Cardiac muscle cell (in vitro differentiated cells and primary cell): ENCODE results near the gene MBNL1. TPM values are rescaled to one million over a fixed set of nuclear protein-coding genes. Genes with fewer than 3 reads are reported as not detected.

Source experiments
- DNase-seq, 2 donors: peaks; one replicate each; pipeline versions ENCODE4 v3.0.0 to v3.0.0-alpha.2; 2010 to 2017; ENCODE audit warnings: low read depth in 1 of 2, low spot score in 1 of 2
- H3K27ac ChIP-seq: fragments of 200-600 bp; sonication (generic); 2 replicates; pipeline ENCODE4 v1.5.1; 2016
- H3K27me3 ChIP-seq: fragments of 200-600 bp; sonication (generic); 2 replicates; pipeline ENCODE4 v1.6.0; 2016; ENCODE audit warnings: control low read depth
- H3K36me3 ChIP-seq: fragments of 200-600 bp; sonication (generic); 2 replicates; pipeline ENCODE4 v1.5.1; 2016; ENCODE audit warnings: control low read depth
- H3K4me1 ChIP-seq: fragments of 200-600 bp; sonication (generic); 2 replicates; pipeline ENCODE4 v1.8.1; 2017; ENCODE audit warnings: low read depth, mild to moderate bottlenecking, mixed run types
- H3K4me3 ChIP-seq: fragments of 200-600 bp; sonication (generic); 2 replicates; pipeline ENCODE4 v1.5.1; 2016; ENCODE audit warnings: mild to moderate bottlenecking
- H3K9me3 ChIP-seq: fragments of 200-600 bp; sonication (generic); 2 replicates; pipeline ENCODE4 v1.5.1; 2017; ENCODE audit warnings: low read depth, mild to moderate bottlenecking, control low read depth
- polyA plus RNA-seq: library from polyadenylated mRNA; unstranded; fragments of >200 nt; fragmentation: Nextera tagmentation; extraction: Ambion mirVana; gene quantifications from 2 replicates; pipeline ENCODE4 v1.2.1, GENCODE V29; 2016
- total RNA-seq: library from RNA; depleted of rRNA; stranded (reverse); fragments of >200 nt; gene quantifications from 2 replicates; pipeline ENCODE4 v1.2.3, GENCODE V29; 2016
- TF ChIP-seq, protein P1 (sequence below): IDR thresholded peaks from 2 replicates; pipeline ENCODE4 v1.5.1; 2012; ENCODE audit warnings: low read depth, mild to moderate bottlenecking, low read length

Gene MBNL1
- total and polyA plus RNA-seq, 2 experiments from 2014 or later, result 18.1 to 75.1 TPM

DNA sequence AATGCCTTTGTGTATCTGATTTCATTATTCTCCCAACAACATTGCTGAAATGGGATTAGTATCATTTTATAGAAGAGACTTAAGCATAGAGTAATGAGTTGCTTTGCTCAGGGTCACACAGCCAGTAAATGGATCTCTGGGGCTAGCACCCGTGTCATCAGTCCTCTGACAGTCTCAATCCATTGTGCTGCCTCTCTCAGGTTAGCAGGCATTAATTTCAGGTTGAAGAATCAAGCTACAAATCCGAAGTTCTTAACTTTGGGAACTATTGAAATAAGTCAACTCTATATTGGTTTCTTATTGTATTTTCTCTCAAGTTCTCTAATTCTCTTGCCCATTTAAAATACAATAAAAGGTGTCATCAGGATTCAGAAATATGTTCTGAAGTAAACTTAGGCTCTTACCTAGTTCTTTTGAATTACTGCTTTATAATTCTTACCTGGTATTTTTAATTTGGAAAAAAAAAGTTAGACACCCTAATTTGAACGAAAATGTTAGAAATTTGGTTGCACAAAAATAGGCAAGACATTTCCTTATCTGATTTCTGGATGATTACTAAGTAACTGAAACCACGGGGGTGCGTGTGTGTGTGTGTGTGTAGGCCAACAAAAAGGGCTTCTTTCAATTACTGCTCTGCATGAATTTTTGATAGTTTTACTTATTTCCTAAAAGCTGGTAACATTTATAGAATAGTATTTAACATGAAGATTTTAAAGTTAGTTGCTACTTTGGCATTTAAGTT lies 189.8 kb downstream of the MBNL1 start:
- Histone ChIP-seq H3K4me3 (no peak overlapping the region), H3K36me3 (peaks cover 36% of the 10 kb centered on the region), H3K27me3 (no peaks in the 10 kb centered on the region), H3K27ac (no peak overlapping the region), H3K4me1 (no peaks in the 10 kb centered on the region), H3K9me3 (no peaks in the 10 kb centered on the region)
- TF ChIP-seq, protein P1, sequence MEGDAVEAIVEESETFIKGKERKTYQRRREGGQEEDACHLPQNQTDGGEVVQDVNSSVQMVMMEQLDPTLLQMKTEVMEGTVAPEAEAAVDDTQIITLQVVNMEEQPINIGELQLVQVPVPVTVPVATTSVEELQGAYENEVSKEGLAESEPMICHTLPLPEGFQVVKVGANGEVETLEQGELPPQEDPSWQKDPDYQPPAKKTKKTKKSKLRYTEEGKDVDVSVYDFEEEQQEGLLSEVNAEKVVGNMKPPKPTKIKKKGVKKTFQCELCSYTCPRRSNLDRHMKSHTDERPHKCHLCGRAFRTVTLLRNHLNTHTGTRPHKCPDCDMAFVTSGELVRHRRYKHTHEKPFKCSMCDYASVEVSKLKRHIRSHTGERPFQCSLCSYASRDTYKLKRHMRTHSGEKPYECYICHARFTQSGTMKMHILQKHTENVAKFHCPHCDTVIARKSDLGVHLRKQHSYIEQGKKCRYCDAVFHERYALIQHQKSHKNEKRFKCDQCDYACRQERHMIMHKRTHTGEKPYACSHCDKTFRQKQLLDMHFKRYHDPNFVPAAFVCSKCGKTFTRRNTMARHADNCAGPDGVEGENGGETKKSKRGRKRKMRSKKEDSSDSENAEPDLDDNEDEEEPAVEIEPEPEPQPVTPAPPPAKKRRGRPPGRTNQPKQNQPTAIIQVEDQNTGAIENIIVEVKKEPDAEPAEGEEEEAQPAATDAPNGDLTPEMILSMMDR, result no peak
- DNase-seq, result peak in 1 of 2 donors; percentile 40

DNA sequence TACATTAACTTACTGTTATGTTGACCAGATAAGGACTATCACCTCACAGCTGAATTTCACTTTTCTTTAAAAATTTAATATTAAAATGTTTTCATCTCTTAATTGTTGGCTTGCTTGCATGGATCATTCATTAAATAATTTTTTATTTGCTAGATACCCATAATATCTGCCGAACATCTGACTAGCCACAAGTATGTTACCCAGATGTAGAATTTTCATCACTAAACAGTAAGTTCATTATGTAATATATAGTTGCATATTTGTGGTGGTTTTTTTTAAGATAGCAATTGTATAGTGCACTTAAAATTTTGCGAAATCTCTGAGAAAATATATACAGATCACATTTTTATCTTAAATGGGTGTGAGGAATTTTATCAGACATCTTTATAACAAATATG lies 190.4 kb downstream of the MBNL1 start:
- Histone ChIP-seq H3K9me3 (no peaks in the 10 kb centered on the region), H3K27me3 (no peaks in the 10 kb centered on the region), H3K36me3 (peaks cover 34% of the 10 kb centered on the region), H3K4me3 (no peak overlapping the region), H3K4me1 (peaks cover under 1% of the 10 kb centered on the region), H3K27ac (no peak overlapping the region)
- peak in 1 of 2 donors; percentile 32 for DNase-seq
- TF ChIP-seq, protein P1, result no peak

DNA sequence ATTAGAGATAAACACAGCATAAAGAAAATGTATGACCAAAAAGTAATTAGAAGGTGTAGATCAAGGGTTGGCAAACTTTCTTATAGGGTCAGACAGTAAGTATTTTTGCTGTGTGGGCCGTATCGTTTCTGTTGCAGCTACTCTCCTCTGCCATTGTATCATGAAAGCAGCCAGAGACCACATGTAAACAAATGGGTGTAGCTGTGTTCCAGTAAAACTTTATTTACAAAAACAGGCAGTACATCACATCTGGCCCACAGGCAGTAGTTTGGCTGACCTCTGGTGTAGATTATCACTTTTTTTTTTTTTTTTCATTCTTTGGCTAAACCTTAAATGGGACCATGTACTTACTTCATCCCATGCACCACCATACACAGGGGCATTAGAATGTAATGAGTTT lies 190.8 kb downstream of the MBNL1 start:
- H3K27ac ChIP-seq, result no peak overlapping the region
- DNase-seq, result peak in 1 of 2 donors; percentile 29
- no peaks in the 10 kb centered on the region for H3K9me3 ChIP-seq
- no peak overlapping the region for H3K4me3 ChIP-seq
- TF ChIP-seq, protein P1, result no peak
- peaks cover 34% of the 10 kb centered on the region for H3K36me3 ChIP-seq
- H3K4me1 ChIP-seq, result peaks cover 5% of the 10 kb centered on the region
- no peaks in the 10 kb centered on the region for H3K27me3 ChIP-seq

DNA sequence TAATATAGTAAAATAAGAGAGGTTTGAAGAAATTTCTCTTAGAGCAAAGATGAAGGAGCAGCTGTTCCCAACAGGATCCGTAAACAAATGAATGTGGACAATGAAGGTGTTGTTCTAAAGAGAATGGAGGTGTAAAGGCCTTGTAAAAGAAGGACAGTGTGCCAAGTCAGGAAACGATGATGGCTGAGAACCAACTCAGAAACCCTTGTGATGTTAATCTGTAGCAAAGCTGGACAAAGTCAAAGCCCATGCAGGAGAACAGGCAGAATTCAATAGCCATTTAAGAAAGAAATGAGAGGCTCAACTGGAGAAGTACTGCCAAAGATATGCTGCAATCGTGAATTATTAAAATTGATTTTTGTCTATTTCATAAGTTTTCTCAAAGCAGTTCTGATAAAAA lies 192.2 kb downstream of the MBNL1 start:
- H3K27ac ChIP-seq, result no peak overlapping the region
- no peak overlapping the region for H3K4me3 ChIP-seq
- peaks cover 33% of the 10 kb centered on the region for H3K36me3 ChIP-seq
- DNase-seq, result peak in 1 of 2 donors; percentile 40
- H3K4me1 ChIP-seq, result peaks cover 15% of the 10 kb centered on the region
- H3K27me3 ChIP-seq, result no peaks in the 10 kb centered on the region
- no peaks in the 10 kb centered on the region for H3K9me3 ChIP-seq
- TF ChIP-seq, protein P1, result no peak

DNA sequence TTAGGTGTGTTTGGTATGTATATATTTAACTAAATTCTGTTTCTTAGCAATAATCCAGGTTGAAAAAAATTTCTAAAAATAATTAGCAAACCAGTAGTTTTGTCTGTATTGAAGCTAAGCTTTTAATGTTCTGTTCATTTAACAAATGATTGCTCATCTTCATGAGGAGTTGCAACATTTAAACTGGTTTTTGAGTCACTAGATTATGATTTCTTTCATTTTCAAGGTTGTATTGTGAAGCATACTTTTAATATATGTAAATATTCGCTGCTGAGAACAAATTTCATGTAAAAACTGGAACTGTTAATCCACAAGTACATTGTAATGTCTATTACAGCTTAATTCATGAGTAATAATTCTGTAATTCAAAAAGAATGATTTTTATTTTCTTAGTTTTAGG lies 192.7 kb downstream of the MBNL1 start:
- Histone ChIP-seq H3K36me3 (peaks cover 28% of the 10 kb centered on the region), H3K4me3 (no peak overlapping the region), H3K27ac (no peak overlapping the region), H3K9me3 (no peaks in the 10 kb centered on the region), H3K4me1 (peaks cover 15% of the 10 kb centered on the region), H3K27me3 (no peaks in the 10 kb centered on the region)
- no peak for DNase-seq
- TF ChIP-seq, protein P1, result no peak
